Gastrocnemius medialis (tissue), 4 donors: ENCODE data around the gene SF1. TPM values are rescaled to one million over a fixed set of nuclear protein-coding genes. Genes with fewer than 3 reads are reported as not detected.

Source experiments
- ATAC-seq, 2 donors: fragments of 150-250 bp; one replicate each; pipeline ENCODE4 v1.9.1; 2016
- DNase-seq, 2 donors: peaks; one replicate each; pipeline ENCODE4 v3.0.0-alpha.2; 2019
- H3K27ac ChIP-seq, 4 donors: fragments of 200-600 bp; sonication (generic); 1 replicate in 1 of 4; 2 replicates in 3 of 4; pipeline ENCODE4 v1.5.1; 2016 to 2018; ENCODE audit warnings: mild to moderate bottlenecking in 2 of 4, moderate library complexity in 1 of 4
- H3K27me3 ChIP-seq, 3 donors: fragments of 200-600 bp; sonication (generic) in 2 of 3; 1 replicate in 1 of 3; 2 replicates in 2 of 3; pipeline versions ENCODE4 v1.5.1 to v1.6.0; 2016 to 2019; ENCODE audit warnings: mild to moderate bottlenecking in 1 of 3, moderate library complexity in 1 of 3
- H3K36me3 ChIP-seq, 2 donors: fragments of 200-600 bp; sonication (generic) in 1 of 2; one replicate each; pipeline ENCODE4 v1.5.1; 2017 to 2018
- H3K4me1 ChIP-seq, 2 donors: fragments of 200-600 bp; sonication (generic) in 1 of 2; one replicate each; pipeline ENCODE4 v1.5.1; 2016 to 2017; ENCODE audit warnings: mild to moderate bottlenecking in 2 of 2
- H3K4me3 ChIP-seq, 4 donors: fragments of 200-600 bp; sonication (generic) in 3 of 4; 1 replicate in 1 of 4; 2 replicates in 3 of 4; pipeline ENCODE4 v1.5.1; 2016 to 2019; ENCODE audit warnings: mild to moderate bottlenecking in 2 of 4
- H3K9me3 ChIP-seq, 3 donors: fragments of 200-600 bp; sonication (generic) in 2 of 3; 1 replicate in 1 of 3; 2 replicates in 2 of 3; pipeline ENCODE4 v1.5.1; 2016 to 2019
- POLR2A ChIP-seq, 2 donors: fragments of 450-650 bp; IDR thresholded peaks; one replicate each; pipeline ENCODE4 v1.6.1; 2017; ENCODE audit warnings: antibody characterized with exemption in 2 of 2, mild to moderate bottlenecking in 2 of 2, moderate library complexity in 2 of 2
- in situ Hi-C, 4 donors: fragments of 200-750 bp; cut with MboI; loops; one replicate each; pipeline versions ENCODE4 v1.15.0 to v1.8.0; 2017; ENCODE audit warnings: low sequenced_read_pairs in 4 of 4
- intact Hi-C: fragments of 100-400 bp; cut with DNase I; formaldehyde crosslinking; loops from one replicate; pipeline ENCODE4 v1.15.1; 2023; ENCODE audit warnings: low total_unique reads
- total RNA-seq, 4 donors: library from RNA; depleted of rRNA; stranded (reverse); fragments of >200 nt; gene quantifications; one replicate each; pipeline versions ENCODE4 v1.1.0 to v1.2.3, GENCODE V29; 2016
- TF ChIP-seq, protein P1 (sequence below), 5 experiments: fragments of 450-650 bp in 3 of 5; fragments of 200-600 bp in 2 of 5; sonication (generic) in 2 of 5; IDR thresholded peaks in 4 of 5; conservative IDR thresholded peaks in 1 of 5; 1 replicate in 4 of 5; 2 replicates in 1 of 5; pipeline ENCODE4 v1.5.1; 2016 to 2019; ENCODE audit warnings: antibody characterized with exemption in 5 of 5, mild to moderate bottlenecking in 3 of 5, moderate library complexity in 3 of 5

Gene SF1
- total RNA-seq, 4 donors from 2014 or later: 171 to 249 (median 193) TPM

- TF ChIP-seq POLR2A (IDR thresholded peaks at IDR 0.05): no peak
- TF ChIP-seq, protein P1, sequence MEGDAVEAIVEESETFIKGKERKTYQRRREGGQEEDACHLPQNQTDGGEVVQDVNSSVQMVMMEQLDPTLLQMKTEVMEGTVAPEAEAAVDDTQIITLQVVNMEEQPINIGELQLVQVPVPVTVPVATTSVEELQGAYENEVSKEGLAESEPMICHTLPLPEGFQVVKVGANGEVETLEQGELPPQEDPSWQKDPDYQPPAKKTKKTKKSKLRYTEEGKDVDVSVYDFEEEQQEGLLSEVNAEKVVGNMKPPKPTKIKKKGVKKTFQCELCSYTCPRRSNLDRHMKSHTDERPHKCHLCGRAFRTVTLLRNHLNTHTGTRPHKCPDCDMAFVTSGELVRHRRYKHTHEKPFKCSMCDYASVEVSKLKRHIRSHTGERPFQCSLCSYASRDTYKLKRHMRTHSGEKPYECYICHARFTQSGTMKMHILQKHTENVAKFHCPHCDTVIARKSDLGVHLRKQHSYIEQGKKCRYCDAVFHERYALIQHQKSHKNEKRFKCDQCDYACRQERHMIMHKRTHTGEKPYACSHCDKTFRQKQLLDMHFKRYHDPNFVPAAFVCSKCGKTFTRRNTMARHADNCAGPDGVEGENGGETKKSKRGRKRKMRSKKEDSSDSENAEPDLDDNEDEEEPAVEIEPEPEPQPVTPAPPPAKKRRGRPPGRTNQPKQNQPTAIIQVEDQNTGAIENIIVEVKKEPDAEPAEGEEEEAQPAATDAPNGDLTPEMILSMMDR (IDR thresholded peaks at IDR 0.05 in 4 of 5, conservative IDR thresholded peaks at IDR 0.05 in 1 of 5): no peak
- peaks cover 17 to 100% of the 10 kb centered on the region in 2 donors for H3K36me3 ChIP-seq
- in situ Hi-C loops (no loop called here), intact Hi-C loops (no loop called here)
- H3K4me1 ChIP-seq: peaks cover 54 to 55% of the 10 kb centered on the region in 2 donors
- no peaks in the 10 kb centered on the region for H3K9me3 ChIP-seq
- H3K4me3 ChIP-seq: no peak overlapping the region
- no peaks in the 10 kb centered on the region for H3K27me3 ChIP-seq
- peak overlapping the region in 3 of 4 donors; percentile 5 to 99 (median 9) for H3K27ac ChIP-seq
- DNase-seq (peak in 1 of 2 donors; percentile 4), ATAC-seq (no peak)
Observed at GRCh38 chr11:64769283-64769682, 9.1 kb downstream of the SF1 start.

- intact Hi-C loops: no loop called here
- DNase-seq: peak in 1 of 2 donors; percentile 3
- ATAC-seq: no peak
- peak overlapping the region; percentile 48 to 99 (median 62) for H3K27ac ChIP-seq
- H3K4me1 ChIP-seq: peaks cover 54 to 55% of the 10 kb centered on the region in 2 donors
- peaks cover 17 to 95% of the 10 kb centered on the region in 2 donors for H3K36me3 ChIP-seq
- no peak overlapping the region for H3K4me3 ChIP-seq
- in situ Hi-C loops: no loop called here
- TF ChIP-seq, protein P1 (IDR thresholded peaks at IDR 0.05 in 4 of 5, conservative IDR thresholded peaks at IDR 0.05 in 1 of 5): no peak
- no peak for TF ChIP-seq POLR2A (IDR thresholded peaks at IDR 0.05)
- no peaks in the 10 kb centered on the region for H3K9me3 ChIP-seq
- H3K27me3 ChIP-seq: no peaks in the 10 kb centered on the region
Observed at GRCh38 chr11:64768300-64768694, 10.0 kb downstream of the SF1 start.

- in situ Hi-C loops: no loop called here
- intact Hi-C loops: no loop called here
- no peak for TF ChIP-seq POLR2A (IDR thresholded peaks at IDR 0.05)
- TF ChIP-seq, protein P1 (IDR thresholded peaks at IDR 0.05 in 4 of 5, conservative IDR thresholded peaks at IDR 0.05 in 1 of 5): peak; percentile 71 to 87 (median 86)
- peaks cover 54 to 55% of the 10 kb centered on the region in 2 donors for H3K4me1 ChIP-seq
- peaks cover 17 to 89% of the 10 kb centered on the region in 2 donors for H3K36me3 ChIP-seq
- no peak overlapping the region for H3K4me3 ChIP-seq
- H3K9me3 ChIP-seq: no peaks in the 10 kb centered on the region
- DNase-seq: peak in 1 of 2 donors; percentile 73
- peak overlapping the region; percentile 48 to 99 (median 62) for H3K27ac ChIP-seq
- no peaks in the 10 kb centered on the region for H3K27me3 ChIP-seq
- ATAC-seq: no peak
Observed at GRCh38 chr11:64767344-64768299, 10.7 kb downstream of the SF1 start.

GRCh38 chr11:64766881-64767280 lies 11.5 kb downstream of the SF1 start:
- no peak overlapping the region for H3K4me3 ChIP-seq
- H3K27ac ChIP-seq: peak overlapping the region; percentile 48 to 99 (median 62)
- H3K9me3 ChIP-seq: no peaks in the 10 kb centered on the region
- intact Hi-C loops (no loop called here), in situ Hi-C loops (no loop called here)
- H3K36me3 ChIP-seq: peaks cover 17 to 81% of the 10 kb centered on the region in 2 donors
- no peak for TF ChIP-seq POLR2A (IDR thresholded peaks at IDR 0.05)
- TF ChIP-seq, protein P1 (IDR thresholded peaks at IDR 0.05 in 4 of 5, conservative IDR thresholded peaks at IDR 0.05 in 1 of 5): no peak
- H3K4me1 ChIP-seq: peaks cover 54 to 55% of the 10 kb centered on the region in 2 donors
- no peaks in the 10 kb centered on the region for H3K27me3 ChIP-seq
- ATAC-seq (no peak), DNase-seq (peak in 1 of 2 donors; percentile 12)
